SK-N-SH (cell line): ENCODE results near the gene IMPDH2. TPM values are rescaled to one million over a fixed set of nuclear protein-coding genes. Genes with fewer than 3 reads are reported as not detected.

Experiments
- CTCF ChIA-PET: fragments of 300-600, 350-600 bp; formaldehyde crosslinking; extraction: SDS; loops from one replicate; lab custom pipeline; 2021; lab: Yijun Ruan, JAX
- POLR2A ChIA-PET: fragments of 350-600 bp; sonication (Branson Sonifier 250); formaldehyde crosslinking; extraction: SDS; loops from one replicate; lab custom pipeline; 2020; ENCODE audit warnings: antibody characterized with exemption, inconsistent platforms; lab: Yijun Ruan, JAX
- DNase-seq: peaks from one replicate; pipeline ENCODE4 v3.0.0; 2012
- H2AFZ ChIP-seq: fragments of 200-600 bp; sonication (generic); 2 replicates; pipeline ENCODE4 v1.8.1; 2016; ENCODE audit warnings: antibody characterized with exemption, mild to moderate bottlenecking, low read depth
- H3F3A ChIP-seq: fragments of 200-600 bp; sonication (generic); replicated peaks from 2 replicates; pipeline ENCODE3; 2016; ENCODE audit warnings: antibody characterized with exemption, mild to moderate bottlenecking; ENCODE audit not compliant: insufficient read depth
- H3K27ac ChIP-seq, 2 experiments: fragments of 200-500 bp in 1 of 2; fragments of 200-600 bp in 1 of 2; sonication (Bioruptor generic) in 1 of 2; sonication (generic), shearing (Covaris generic) in 1 of 2; 2 replicates each; pipeline versions ENCODE4 v1.5.1 to v1.6.1; 2014 to 2016; ENCODE audit warnings: low read depth in 2 of 2, inconsistent platforms in 1 of 2, low read length in 1 of 2, mild to moderate bottlenecking in 1 of 2, mixed read lengths in 1 of 2
- H3K27me3 ChIP-seq: fragments of 200-600 bp; sonication (generic), shearing (Covaris generic); 2 replicates; pipeline ENCODE4 v1.6.1; 2016; ENCODE audit warnings: mixed run types; ENCODE audit not compliant: insufficient read depth
- H3K36me3 ChIP-seq, 2 experiments: fragments of 200-500 bp in 1 of 2; fragments of 200-600 bp in 1 of 2; sonication (Bioruptor generic) in 1 of 2; sonication (generic) in 1 of 2; replicated peaks in 1 of 2; 2 replicates each; pipeline versions ENCODE3 to v1.5.1; 2014 to 2016; ENCODE audit warnings: low read length in 1 of 2, mild to moderate bottlenecking in 1 of 2; ENCODE audit not compliant: insufficient read depth in 2 of 2, control insufficient read depth in 1 of 2
- H3K4me1 ChIP-seq, 2 experiments: fragments of 200-500 bp in 1 of 2; fragments of 200-600 bp in 1 of 2; sonication (Bioruptor generic) in 1 of 2; sonication (generic), shearing (Covaris generic) in 1 of 2; 2 replicates each; pipeline versions ENCODE4 v1.5.1 to v1.6.1; 2014 to 2016; ENCODE audit warnings: low read depth in 1 of 2, low read length in 1 of 2, mixed run types in 1 of 2; ENCODE audit not compliant: insufficient read depth in 2 of 2, control insufficient read depth in 1 of 2
- H3K4me2 ChIP-seq: fragments of 200-600 bp; sonication (generic), shearing (Covaris generic); 2 replicates; pipeline ENCODE4 v1.6.1; 2017; ENCODE audit warnings: mixed run types
- H3K4me3 ChIP-seq, 2 experiments: fragments of 200-500 bp in 1 of 2; fragments of 200-600 bp in 1 of 2; sonication (Bioruptor generic) in 1 of 2; sonication (generic), shearing (Covaris generic) in 1 of 2; 2 replicates each; pipeline versions ENCODE4 v1.5.1 to v1.8.1; 2014 to 2016; ENCODE audit warnings: low read depth in 2 of 2, inconsistent platforms in 1 of 2, low read length in 1 of 2, mild to moderate bottlenecking in 1 of 2, mixed read lengths in 1 of 2, moderate library complexity in 1 of 2
- H3K79me2 ChIP-seq: fragments of 200-600 bp; sonication (generic); 2 replicates; pipeline ENCODE4 v1.8.1; 2017; ENCODE audit warnings: mild to moderate bottlenecking; ENCODE audit not compliant: insufficient read depth
- H3K9ac ChIP-seq: fragments of 200-600 bp; sonication (generic); 2 replicates; pipeline ENCODE4 v1.6.1; 2017; ENCODE audit warnings: mixed run types
- H3K9me2 ChIP-seq: fragments of 200-600 bp; sonication (generic); 2 replicates; pipeline ENCODE4 v1.6.1; 2017; ENCODE audit warnings: mixed run types
- H3K9me3 ChIP-seq: fragments of 200-600 bp; sonication (generic); 2 replicates; pipeline ENCODE4 v1.6.1; 2017; ENCODE audit warnings: mixed run types, mild to moderate bottlenecking, moderate library complexity
- H4K20me1 ChIP-seq: fragments of 200-600 bp; sonication (generic); 2 replicates; pipeline ENCODE4 v1.6.1; 2017; ENCODE audit warnings: mild to moderate bottlenecking, mixed run types; ENCODE audit not compliant: insufficient read depth
- CTCF ChIP-seq: fragments of 200-600 bp; sonication (generic); IDR thresholded peaks from 2 replicates; pipeline ENCODE4 v1.6.1; 2017; ENCODE audit warnings: antibody characterized with exemption, mild to moderate bottlenecking, moderate library complexity
- ELF1 ChIP-seq: IDR thresholded peaks from 2 replicates; pipeline ENCODE4 v1.4.0; 2012
- FOXJ3 ChIP-seq: sonication (generic); formaldehyde crosslinking; IDR thresholded peaks from 2 replicates; pipeline ENCODE4 v1.5.1; 2020; ENCODE audit warnings: mild to moderate bottlenecking, missing genetic modification reagents
- GABPA ChIP-seq: IDR thresholded peaks from 2 replicates; pipeline ENCODE4 v1.4.0; 2012; ENCODE audit warnings: low read depth, mild to moderate bottlenecking
- IRF3 ChIP-seq: fragments of 150-350 bp; IDR thresholded peaks from 2 replicates; pipeline ENCODE4 v1.6.1; 2016; ENCODE audit warnings: mild to moderate bottlenecking, low read depth, low read length
- MAX ChIP-seq: IDR thresholded peaks from 2 replicates; pipeline ENCODE4 v1.4.0; 2012; ENCODE audit warnings: low read depth
- MEF2A ChIP-seq: IDR thresholded peaks from 2 replicates; pipeline ENCODE4 v1.4.0; 2012; ENCODE audit warnings: low read depth, borderline replicate concordance
- POLR2AphosphoS5 ChIP-seq: IDR thresholded peaks from 2 replicates; pipeline ENCODE4 v1.6.1; 2012; ENCODE audit warnings: low read depth, low read length
- REST ChIP-seq: IDR thresholded peaks from 2 replicates; pipeline ENCODE4 v1.6.1; 2012; ENCODE audit warnings: mild to moderate bottlenecking, low read depth, low read length, moderate library complexity
- RXRA ChIP-seq: IDR thresholded peaks from 2 replicates; pipeline ENCODE4 v1.4.0; 2012; ENCODE audit warnings: low read depth, mild to moderate bottlenecking, borderline replicate concordance
- SMC3 ChIP-seq: IDR thresholded peaks from 2 replicates; pipeline ENCODE4 v1.6.1; 2012; ENCODE audit warnings: low read depth, low read length, improper control_type of control experiment
- WGBS: methylation state at CpG from one replicate; pipeline ENCODE4 v1.1.6; 2017; ENCODE audit warnings: low lambda C conversion rate; 5-methylcytosine and 5-hydroxymethylcytosine counted together
- polyA plus RNA-seq, 3 experiments: library from polyadenylated mRNA; depleted of rRNA; stranded (reverse); fragments of >200 nt; gene quantifications; 2 replicates each; pipeline ENCODE4 v1.2.3, GENCODE V29; 2012

Gene IMPDH2
- polyA plus RNA-seq, 1 of the 3 experiments (the other 2 are of a cell fraction), result 305 TPM

- Histone ChIP-seq H2AFZ (no peak overlapping the region), H3K4me2 (no peak overlapping the region), H3F3A (no peaks in the 10 kb centered on the region), H3K9me3 (no peaks in the 10 kb centered on the region), H3K27me3 (no peaks in the 10 kb centered on the region), H3K36me3 (peaks cover 23 to 44% of the 10 kb centered on the region in 2 experiments), H3K9ac (no peak overlapping the region), H4K20me1 (no peaks in the 10 kb centered on the region; the same call in 1 of the 2 replicates), H3K4me3 (no peak overlapping the region), H3K4me1 (no peaks in the 10 kb centered on the region; a peak in 1 of 4 replicates), H3K79me2 (peaks cover 52% of the 10 kb centered on the region), H3K27ac (no peak overlapping the region), H3K9me2 (no peaks in the 10 kb centered on the region)
- TF ChIP-seq MAX (no peak), REST (no peak), SMC3 (no peak), IRF3 (no peak), GABPA (no peak)
- CTCF ChIA-PET, result no interaction called here
- DNase-seq, result no peak
- POLR2A ChIA-PET, result no interaction called here
- WGBS, result 97% methylated on average over 2 of the region's 2 CpGs
Observed at GRCh38 chr3:49054344-49054862, 25.2 kb upstream of the IMPDH2 start.

GRCh38 chr3:49053543-49053942 is 24.3 kb upstream of the IMPDH2 start:
- Histone ChIP-seq H3K9ac (no peak overlapping the region), H3K9me2 (no peaks in the 10 kb centered on the region), H2AFZ (no peak overlapping the region), H3K27ac (no peak overlapping the region), H3K79me2 (peaks cover 61% of the 10 kb centered on the region), H3K4me2 (no peak overlapping the region), H4K20me1 (no peaks in the 10 kb centered on the region; the same call in 1 of the 2 replicates), H3K4me3 (no peak overlapping the region), H3K36me3 (peaks cover 23 to 49% of the 10 kb centered on the region in 2 experiments), H3K9me3 (no peaks in the 10 kb centered on the region), H3K4me1 (no peaks in the 10 kb centered on the region; a peak in 1 of 4 replicates), H3K27me3 (no peaks in the 10 kb centered on the region), H3F3A (no peaks in the 10 kb centered on the region)
- no peak for DNase-seq
- TF ChIP-seq POLR2AphosphoS5 (no peak), FOXJ3 (CRISPR knock-in tag) (no peak), ELF1 (no peak), MEF2A (no peak), GABPA (no peak), REST (no peak), RXRA (no peak), CTCF (no peak)
- ChIA-PET POLR2A (no interaction called here), CTCF (interaction anchor here (0.7 kb wide), 1 partner anchor 48 kb away, joined by 3 read pairs; no protein-coding TSS in a partner anchor)
- WGBS, result 96% methylated on average over 1 of the region's 1 CpG
